Spleen (tissue), 11 donors: Measurements from ENCODE around the gene ZNF784. TPM values are rescaled to one million over a fixed set of nuclear protein-coding genes. Genes with fewer than 3 reads are reported as not detected.
A peak's percentile ranks its signal among the peaks of the same experiment; 100 is the strongest.

Experiments used
- DNase-seq: peaks from one replicate; pipeline ENCODE4 v3.0.0-alpha.2; 2020
- H3K27ac ChIP-seq, 8 donors: fragments of 200-600 bp; sonication (generic) in 7 of 8; 1 replicate in 4 of 8; 2 replicates in 4 of 8; pipeline versions ENCODE4 v1.5.0 to v1.8.0; 2016 to 2021; ENCODE audit warnings: inconsistent platforms in 4 of 8, mild to moderate bottlenecking in 4 of 8, moderate library complexity in 1 of 8
- H3K27me3 ChIP-seq, 7 donors: fragments of 200-600 bp; sonication (generic) in 6 of 7; replicated peaks in 1 of 7; 1 replicate in 4 of 7; 2 replicates in 3 of 7; pipeline versions ENCODE4 v1.5.0 to v1.8.0; 2016 to 2021; ENCODE audit warnings: inconsistent platforms in 3 of 7, mild to moderate bottlenecking in 1 of 7
- H3K36me3 ChIP-seq, 6 donors: fragments of 200-600 bp; sonication (generic) in 5 of 6; 1 replicate in 4 of 6; 2 replicates in 2 of 6; pipeline versions ENCODE4 v1.5.0 to v1.8.0; 2016 to 2021; ENCODE audit warnings: inconsistent platforms in 2 of 6
- H3K4me1 ChIP-seq, 6 donors: fragments of 200-600 bp; sonication (generic) in 5 of 6; 1 replicate in 3 of 6; 2 replicates in 3 of 6; pipeline versions ENCODE4 v1.5.0 to v1.8.0; 2016 to 2021; ENCODE audit warnings: inconsistent platforms in 3 of 6
- H3K4me3 ChIP-seq, 8 donors: fragments of 200-600 bp; sonication (generic) in 7 of 8; 1 replicate in 4 of 8; 2 replicates in 4 of 8; pipeline versions ENCODE4 v1.5.0 to v1.8.0; 2016 to 2021; ENCODE audit warnings: inconsistent platforms in 4 of 8, mild to moderate bottlenecking in 4 of 8, moderate library complexity in 2 of 8
- H3K9me3 ChIP-seq, 8 donors: fragments of 200-600 bp; sonication (generic) in 7 of 8; 1 replicate in 4 of 8; 2 replicates in 4 of 8; pipeline versions ENCODE4 v1.5.0 to v1.8.0; 2016 to 2021; ENCODE audit warnings: inconsistent platforms in 4 of 8
- CTCF ChIP-seq, 11 experiments: fragments of 200-600 bp in 7 of 11; fragments of 450-650 bp in 4 of 11; sonication (generic) in 4 of 11; IDR thresholded peaks in 8 of 11; conservative IDR thresholded peaks in 3 of 11; 1 replicate in 7 of 11; 2 replicates in 4 of 11; pipeline versions ENCODE4 v1.4.0 to v1.8.0; 2016 to 2021; ENCODE audit warnings: antibody characterized with exemption in 11 of 11, inconsistent platforms in 4 of 11, mild to moderate bottlenecking in 1 of 11
- POLR2A ChIP-seq, 3 donors: fragments of 450-650 bp; IDR thresholded peaks; one replicate each; pipeline ENCODE4 v1.5.1; 2017; ENCODE audit warnings: antibody characterized with exemption in 3 of 3, mild to moderate bottlenecking in 1 of 3
- POLR2AphosphoS5 ChIP-seq, 3 donors: sonication (generic); formaldehyde crosslinking; IDR thresholded peaks; one replicate each; pipeline ENCODE4 v1.5.1; 2017; ENCODE audit warnings: antibody characterized with exemption in 3 of 3
- WGBS, 5 donors: extraction: QIAGEN DNeasy Blood & Tissue Kit in 3 of 5; methylation state at CpG; one replicate each; pipeline versions ENCODE4 v1.1.5 to v1.1.7; 2013 to 2018; 5-methylcytosine and 5-hydroxymethylcytosine counted together
- intact Hi-C: fragments of 100-400 bp; cut with DNase I; formaldehyde crosslinking; loops from one replicate; pipeline ENCODE4 v1.15.0; 2023; ENCODE audit warnings: low total_unique reads
- polyA plus RNA-seq, 3 donors: library from polyadenylated mRNA; stranded (reverse); fragments of 200-250 nt; gene quantifications; one replicate each; pipeline ENCODE4 v1.2.1, GENCODE V29; 2013
- total RNA-seq, 7 donors: library from RNA; depleted of rRNA in 3 of 7; stranded (reverse); fragments of >200 nt in 3 of 7; fragmentation: NEBNext Ultra II Directional in 4 of 7; extraction: Animal tissue kit (Norgen Biotek cat#: 25700) in 4 of 7; gene quantifications; one replicate each; pipeline versions ENCODE4 v1.1.0 to v1.2.1, GENCODE V29; 2016 to 2021
- donor health status: healthy with polysubstance abuse.
- donor health status: DM: no; HTN: no; CAD: no; lungs with moderate emphysema.
- donor health status: DM: no; HTN: no; CAD: no.
- donor health status: Bipolar disorder and iron deficiency.
- donor health status: healthy.
- donor health status: DM: no; HTN: no; CAD: no.
- donor health status: DM: yes; HTN: yes; CAD: no.

The ZNF784 gene
- total and polyA plus RNA-seq, 10 donors: 3.3 to 10.0 (median 6.7) TPM

GRCh38 chr19:55637534-55637933 lies 13.2 kb upstream of the ZNF784 start:
- H3K9me3 ChIP-seq: no peaks in the 10 kb centered on the region
- no peak overlapping the region for H3K27ac ChIP-seq
- peaks cover 0 to 9% (median 3%) of the 10 kb centered on the region in 6 donors for H3K36me3 ChIP-seq
- WGBS, 5 donors: 78 to 87% (median 84%) methylated on average over 11 of the region's 11 CpGs
- H3K4me1 ChIP-seq: peaks cover 37 to 88% (median 74%) of the 10 kb centered on the region in 6 donors
- TF ChIP-seq POLR2A (IDR thresholded peaks at IDR 0.05): no peak
- TF ChIP-seq CTCF (IDR thresholded peaks at IDR 0.05 in 8 of 11, conservative IDR thresholded peaks at IDR 0.05 in 3 of 11): no peak
- TF ChIP-seq POLR2AphosphoS5 (IDR thresholded peaks at IDR 0.05): peak in 2 of 3 donors; percentile 44 to 50
- peaks cover 0 to 7% (median 0%) of the 10 kb centered on the region in 7 donors for H3K27me3 ChIP-seq
- intact Hi-C loops: no loop called here
- no peak overlapping the region for H3K4me3 ChIP-seq
- DNase-seq: no peak

- intact Hi-C loops: no loop called here
- Histone ChIP-seq H3K4me3 (peak overlapping the region in 1 of 8 donors; percentile 82), H3K9me3 (no peaks in the 10 kb centered on the region), H3K27me3 (no peaks in the 10 kb centered on the region), H3K4me1 (peaks cover 37 to 88% (median 74%) of the 10 kb centered on the region in 6 donors), H3K27ac (peak overlapping the region in 1 of 8 donors; percentile 98), H3K36me3 (peaks cover 0 to 9% (median 3%) of the 10 kb centered on the region in 6 donors)
- TF ChIP-seq POLR2A (IDR thresholded peaks at IDR 0.05) (no peak), CTCF (IDR thresholded peaks at IDR 0.05 in 8 of 11, conservative IDR thresholded peaks at IDR 0.05 in 3 of 11) (no peak), POLR2AphosphoS5 (IDR thresholded peaks at IDR 0.05) (no peak)
- DNase-seq: no peak
- WGBS, 5 donors: 81 to 91% (median 85%) methylated on average over 4 of the region's 4 CpGs
These were observed 12.4 kb upstream of the ZNF784 start for GRCh38 chr19:55636723-55637122.

GRCh38 chr19:55635856-55636440 lies 11.6 kb upstream of the ZNF784 start:
- no peak for DNase-seq
- H3K4me1 ChIP-seq: peaks cover 37 to 87% (median 72%) of the 10 kb centered on the region in 6 donors
- peaks cover 0 to 9% (median 3%) of the 10 kb centered on the region in 6 donors for H3K36me3 ChIP-seq

More at GRCh38 chr19:55635856-55636440, 11.6 kb upstream of the ZNF784 start:
- TF ChIP-seq POLR2AphosphoS5 (IDR thresholded peaks at IDR 0.05) (no peak), POLR2A (IDR thresholded peaks at IDR 0.05) (no peak), CTCF (IDR thresholded peaks at IDR 0.05 in 8 of 11, conservative IDR thresholded peaks at IDR 0.05 in 3 of 11) (no peak)
- Histone ChIP-seq H3K4me3 (peak overlapping the region; percentile 66 to 85 (median 70)), H3K9me3 (no peaks in the 10 kb centered on the region), H3K27me3 (no peaks in the 10 kb centered on the region), H3K27ac (peak overlapping the region; percentile 95 to 99 (median 98))
- 57 to 73% (median 60%) methylated on average over 7 of the region's 7 CpGs for WGBS, 5 donors
- intact Hi-C loops: no loop called here
